Stimulated activated CD8-positive, alpha-beta memory T cell treated with anti-CD3 and anti-CD28 coated beads, Interleukin-4, amount 100 ng/mL, for 24 hours (primary cell): ENCODE results near the gene ARHGAP23.
"Not testable (repeated sequence)": the region's sequence is repeated elsewhere in the genome, so short reads cannot be mapped to it uniquely, and the experiment has no call there.

Experiments
- DNase-seq: peaks from one replicate; pipeline ENCODE4 v3.0.0-alpha.2; 2020; ENCODE audit warnings: low read depth

The ARHGAP23 gene

GRCh38 chr17:38460716-38461630 is 32.7 kb downstream of the ARHGAP23 start:
- DNase-seq = no peak

GRCh38 chr17:38461683-38462082 is 33.4 kb downstream of the ARHGAP23 start:
- no peak for DNase-seq

- DNase-seq = no peak
Observed at GRCh38 chr17:38463451-38463858, 35.2 kb downstream of the ARHGAP23 start.

GRCh38 chr17:38464251-38464722 is 36.0 kb downstream of the ARHGAP23 start:
- DNase-seq = no peak

GRCh38 chr17:38464723-38465390 is 36.6 kb downstream of the ARHGAP23 start:
- no peak for DNase-seq

- no peak for DNase-seq
Observed at GRCh38 chr17:38465391-38466345, 37.4 kb downstream of the ARHGAP23 start.

- no peak for DNase-seq
Observed at GRCh38 chr17:38466346-38467315, 38.4 kb downstream of the ARHGAP23 start.

- no peak for DNase-seq
Observed at GRCh38 chr17:38467491-38467890, 39.2 kb downstream of the ARHGAP23 start.

- no peak for DNase-seq
Observed at GRCh38 chr17:38469875-38470274, 41.6 kb downstream of the ARHGAP23 start.

GRCh38 chr17:38471253-38471652 is 43.0 kb downstream of the ARHGAP23 start:
- DNase-seq = not testable (repeated sequence)

- not testable (repeated sequence) for DNase-seq
Observed at GRCh38 chr17:38474666-38475065, 46.4 kb downstream of the ARHGAP23 start.

- no peak for DNase-seq
Observed at GRCh38 chr17:38476549-38476948, 48.3 kb downstream of the ARHGAP23 start.

GRCh38 chr17:38477417-38477816 is 49.2 kb downstream of the ARHGAP23 start:
- not testable (repeated sequence) for DNase-seq

- not testable (repeated sequence) for DNase-seq
Observed at GRCh38 chr17:38477951-38478350, 49.7 kb downstream of the ARHGAP23 start.

- DNase-seq = not testable (repeated sequence)
Observed at GRCh38 chr17:38478667-38479066, 50.4 kb downstream of the ARHGAP23 start.

GRCh38 chr17:38482039-38482699 is 53.9 kb downstream of the ARHGAP23 start:
- DNase-seq = not testable (repeated sequence)

- DNase-seq = not testable (repeated sequence)
Observed at GRCh38 chr17:38482700-38483043, 54.4 kb downstream of the ARHGAP23 start.

- DNase-seq = peak; percentile 47
Observed at GRCh38 chr17:38484242-38485145, 56.2 kb downstream of the ARHGAP23 start.

- no peak for DNase-seq
Observed at GRCh38 chr17:38485146-38485468, 56.8 kb downstream of the ARHGAP23 start.
